HG03558 (cell line): ENCODE measurements around the gene CHRNA4.
"Not testable (repeated sequence)": the region's sequence is repeated elsewhere in the genome, so short reads cannot be mapped to it uniquely, and the experiment has no call there.

Source experiments
- ATAC-seq: cut with Tn5 transposase; IDR thresholded peaks from one replicate; pipeline ENCODE4 v1.9.1; 2021; ENCODE audit warnings: moderate number of reproducible peaks; ENCODE audit not compliant: unreplicated experiment; ENCODE audit errors: extremely low read depth

CHRNA4 gene

DNA sequence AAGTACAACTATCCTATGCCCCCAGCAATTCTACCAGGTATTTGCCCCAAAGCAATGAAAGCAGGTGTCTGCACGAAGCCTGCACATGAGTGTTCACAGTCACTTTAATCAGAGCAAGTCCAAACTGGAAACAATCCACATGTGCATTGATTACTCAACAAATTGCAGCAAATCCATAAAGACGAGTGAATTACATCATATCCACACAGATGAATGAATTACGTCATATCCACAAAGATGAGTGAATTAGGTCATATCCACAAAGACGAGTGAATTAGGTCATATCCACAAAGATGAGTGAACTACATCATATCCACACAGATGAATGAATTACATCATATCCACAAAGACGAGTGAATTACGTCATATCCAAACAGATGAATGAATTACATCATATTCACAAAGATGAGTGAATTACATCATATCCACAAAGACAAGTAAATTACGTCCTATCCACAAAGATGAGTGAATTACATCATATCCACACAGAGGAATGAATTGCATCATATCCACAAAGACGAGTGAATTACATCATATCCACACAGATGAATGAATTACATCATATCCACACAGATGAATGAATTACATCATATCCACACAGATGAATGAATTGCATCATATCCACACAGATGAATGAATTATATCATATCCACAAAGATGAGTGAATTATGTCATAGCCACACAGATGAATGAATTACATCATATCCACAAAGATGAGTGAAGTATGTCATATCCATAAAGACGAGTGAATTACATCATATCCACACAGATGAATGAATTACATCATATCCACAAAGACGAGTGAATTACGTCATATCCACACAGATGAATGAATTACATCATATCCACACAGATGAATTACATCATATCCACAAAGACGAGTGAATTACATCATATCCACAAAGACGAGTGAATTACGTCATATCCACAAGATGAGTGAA, 21.7 kb downstream of the CHRNA4 start:
- not testable (repeated sequence) for ATAC-seq

DNA sequence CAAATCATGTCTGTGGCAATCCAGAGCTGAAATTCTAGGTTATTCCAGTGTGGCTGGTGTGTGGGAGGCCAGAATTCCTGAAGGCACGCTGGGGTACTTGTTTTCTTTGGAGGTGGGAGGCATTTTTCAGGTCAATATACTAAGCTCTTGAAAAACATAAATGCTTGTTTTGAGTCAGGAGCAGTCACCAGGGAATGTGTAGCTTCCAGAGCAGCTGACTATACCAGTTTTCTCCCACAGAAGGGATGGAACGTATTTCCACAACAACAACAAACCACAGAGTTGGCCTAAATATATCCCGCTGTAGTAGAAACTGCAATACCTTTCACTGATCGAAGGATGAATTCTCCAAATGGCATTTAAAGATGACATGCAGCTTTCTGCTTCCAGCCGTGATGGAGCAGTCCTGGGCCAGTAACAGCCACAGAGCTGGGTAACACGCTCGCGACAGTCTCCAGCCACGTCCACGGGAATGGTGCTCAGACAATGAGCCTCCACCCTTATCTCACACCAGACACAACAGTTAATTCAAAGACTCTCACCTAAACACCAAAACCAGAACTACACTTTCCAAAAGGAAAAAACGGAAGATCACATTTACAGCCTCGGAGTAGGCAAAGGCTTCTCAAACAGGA, 23.2 kb downstream of the CHRNA4 start:
- ATAC-seq, result no peak

DNA sequence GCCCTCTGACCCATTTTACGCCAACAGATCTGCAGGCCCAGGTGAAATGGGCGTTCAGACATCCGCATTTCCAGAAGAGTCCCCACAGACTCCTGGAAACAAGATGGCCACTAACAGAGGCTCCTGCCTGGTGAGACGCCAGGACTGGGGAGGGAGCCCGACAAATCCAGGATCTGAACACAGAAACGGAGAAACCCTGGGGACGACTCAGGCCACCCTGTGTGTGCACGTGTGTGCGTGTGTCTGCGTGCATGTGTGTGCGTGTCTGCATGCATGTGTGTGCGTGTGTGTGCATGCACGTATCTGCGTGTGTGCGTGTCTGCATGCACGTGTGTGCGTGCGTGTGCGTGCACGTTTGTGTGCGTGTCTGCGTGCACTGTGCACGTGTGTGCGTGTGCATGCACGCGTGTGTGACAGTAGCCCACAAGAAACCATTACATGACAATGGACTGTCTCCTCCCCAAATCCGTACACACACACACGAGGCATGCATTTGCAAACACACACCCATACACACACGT, 24.9 kb downstream of the CHRNA4 start:
- ATAC-seq, result no peak

DNA sequence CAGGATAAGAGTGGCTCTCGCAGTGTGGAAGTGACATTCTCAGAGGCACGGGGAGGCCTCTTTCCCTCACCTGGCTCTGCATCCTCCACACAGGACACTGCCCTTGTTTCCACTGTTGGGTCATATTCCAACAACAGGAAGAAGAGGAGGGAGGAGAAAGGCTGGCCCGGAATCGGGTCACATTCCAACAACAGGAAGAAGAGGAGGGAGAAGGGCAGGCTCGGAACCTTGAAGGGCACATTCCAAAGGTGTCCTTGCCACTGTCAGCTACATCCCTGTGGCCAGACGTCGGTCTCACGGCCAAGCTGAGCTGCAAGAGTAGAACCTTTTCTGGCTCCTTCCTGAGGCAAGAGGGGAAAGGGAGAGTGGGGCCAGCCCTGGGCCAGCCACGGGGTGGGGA, 25.4 kb downstream of the CHRNA4 start:
- ATAC-seq, result no peak

DNA sequence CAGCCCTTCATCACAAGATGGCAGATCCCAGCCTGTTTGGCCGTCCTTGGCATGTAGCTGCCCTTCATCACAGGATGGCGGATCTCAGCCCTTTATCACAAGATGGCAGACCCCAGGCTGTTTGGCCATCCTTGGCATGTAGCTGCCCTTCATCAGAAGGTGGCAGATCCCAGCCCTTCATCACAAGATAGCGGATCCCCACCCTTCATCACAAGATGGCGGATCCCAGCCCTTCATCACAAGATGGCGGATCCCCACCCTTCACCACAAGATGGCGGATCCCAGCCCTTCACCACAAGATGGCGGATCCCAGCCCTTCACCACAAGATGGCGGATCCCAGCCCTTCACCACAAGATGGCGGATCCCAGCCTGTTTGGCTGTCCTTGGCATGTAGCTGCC, 26.1 kb downstream of the CHRNA4 start:
- ATAC-seq, result not testable (repeated sequence)

DNA sequence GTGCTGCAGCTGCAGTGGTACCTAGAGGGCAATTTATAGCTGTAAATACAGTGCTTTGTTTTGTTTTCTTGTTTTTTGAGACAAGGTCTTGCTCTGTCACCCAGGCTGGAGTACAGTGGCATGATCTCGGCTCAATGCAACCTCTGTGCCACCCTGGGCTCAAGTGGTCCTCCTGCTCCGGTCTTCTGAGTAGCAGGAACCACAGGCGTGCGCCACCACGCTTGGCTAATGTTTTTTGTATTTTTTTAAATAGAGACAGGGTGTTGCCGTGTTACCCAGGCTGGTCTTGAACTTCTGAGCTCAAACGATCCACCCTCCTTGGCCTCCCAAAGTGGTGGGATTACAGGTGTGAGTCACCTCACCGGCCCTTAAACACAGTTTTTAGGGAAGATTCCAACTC, 26.8 kb downstream of the CHRNA4 start:
- ATAC-seq, result no peak

DNA sequence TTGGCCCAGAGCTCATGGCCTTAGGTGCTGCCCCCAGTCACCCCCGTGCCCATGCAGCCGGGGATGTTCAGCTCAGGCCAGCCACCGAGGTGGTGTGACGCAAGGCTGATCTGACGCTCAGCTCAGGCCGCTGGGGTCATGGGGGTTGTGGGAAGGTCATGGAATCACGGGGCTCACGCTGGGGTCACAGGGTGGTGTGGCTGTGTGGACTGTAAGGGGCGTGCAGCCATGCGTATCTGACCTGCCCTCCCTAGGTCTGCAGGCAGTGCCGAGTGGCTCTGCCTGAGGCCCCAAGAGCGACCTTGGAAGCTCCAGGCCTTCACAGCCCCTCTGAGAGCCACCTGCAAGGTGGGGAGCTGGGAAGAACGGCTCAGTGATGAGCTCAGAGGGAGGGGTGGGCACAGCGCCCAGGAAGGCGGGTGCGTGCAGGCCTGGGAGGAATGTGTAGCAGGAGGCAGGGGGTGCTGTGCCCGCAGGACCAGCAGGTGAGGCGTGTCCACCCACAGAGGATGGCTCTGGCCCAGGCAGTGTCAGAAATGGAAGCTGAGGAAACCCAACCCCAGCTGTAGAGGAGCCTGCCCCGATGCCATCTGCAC, 27.8 kb downstream of the CHRNA4 start:
- ATAC-seq, result no peak

DNA sequence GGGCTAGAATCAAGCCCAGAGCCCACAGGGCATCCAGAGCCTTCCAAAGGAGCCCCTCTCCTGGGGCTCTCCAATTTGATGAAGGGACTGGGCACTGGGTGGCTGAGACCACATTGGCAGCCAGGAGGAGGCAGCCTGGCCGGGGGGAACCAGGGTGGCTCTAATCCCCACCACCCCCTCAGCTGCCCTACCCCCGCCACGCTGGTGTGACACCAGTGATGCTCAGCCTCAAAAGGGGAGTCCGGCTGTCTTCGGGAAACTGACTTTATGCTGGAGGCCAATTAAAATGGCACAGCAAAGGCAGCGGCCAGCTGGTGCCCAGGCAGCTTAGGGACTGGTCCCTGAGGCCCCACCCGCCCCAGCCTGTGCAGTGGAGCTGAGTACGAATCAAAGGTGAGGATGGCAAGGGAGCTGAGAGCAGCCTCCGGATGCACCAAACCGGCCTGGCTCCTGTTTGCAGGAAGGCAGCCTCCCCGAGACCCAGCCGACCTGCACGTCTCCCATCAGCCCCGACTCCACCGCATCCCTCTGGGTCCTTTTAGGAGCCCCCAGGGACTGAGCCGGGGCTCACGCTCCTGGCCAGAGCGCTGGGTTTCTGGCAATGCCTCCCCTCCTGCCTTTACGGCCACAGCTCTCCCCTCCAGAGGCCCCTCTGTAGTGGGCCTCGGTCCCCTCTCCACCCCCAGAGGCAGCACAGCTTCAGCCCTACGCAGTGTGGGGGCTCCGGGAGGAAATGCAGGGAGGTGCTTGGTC, 28.5 kb downstream of the CHRNA4 start:
- ATAC-seq, result no peak

DNA sequence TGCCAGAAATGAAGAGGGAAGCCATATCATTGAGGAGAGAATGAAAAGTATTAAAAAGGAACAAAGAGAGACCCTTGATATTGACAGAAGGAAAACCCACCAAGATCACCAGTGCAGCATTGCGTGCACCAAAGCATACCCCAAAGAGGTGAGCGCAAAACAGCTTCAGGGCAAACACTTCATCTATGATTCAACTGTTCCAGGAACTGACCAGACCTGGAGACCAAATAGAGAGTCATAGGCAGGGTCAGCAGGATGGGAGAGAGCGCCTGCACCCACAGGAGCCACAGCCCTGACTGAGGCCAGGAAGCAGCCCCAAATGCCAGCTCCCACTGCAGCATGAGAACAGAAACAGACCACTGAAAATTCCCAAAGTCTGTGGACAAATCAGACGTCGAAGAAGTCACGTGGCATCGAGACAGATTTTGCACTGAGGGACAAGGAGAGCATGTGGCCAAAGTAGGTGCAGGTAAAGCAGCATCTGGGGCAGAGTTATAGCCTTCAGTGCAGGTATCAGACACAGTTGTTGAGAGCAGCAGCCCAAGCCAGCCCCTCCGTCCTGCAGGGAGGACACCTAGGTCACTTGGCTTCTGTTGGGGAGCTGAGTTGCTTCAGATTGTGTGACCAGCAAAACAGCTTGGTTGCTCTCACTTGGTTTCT, 29.3 kb downstream of the CHRNA4 start:
- no peak for ATAC-seq

DNA sequence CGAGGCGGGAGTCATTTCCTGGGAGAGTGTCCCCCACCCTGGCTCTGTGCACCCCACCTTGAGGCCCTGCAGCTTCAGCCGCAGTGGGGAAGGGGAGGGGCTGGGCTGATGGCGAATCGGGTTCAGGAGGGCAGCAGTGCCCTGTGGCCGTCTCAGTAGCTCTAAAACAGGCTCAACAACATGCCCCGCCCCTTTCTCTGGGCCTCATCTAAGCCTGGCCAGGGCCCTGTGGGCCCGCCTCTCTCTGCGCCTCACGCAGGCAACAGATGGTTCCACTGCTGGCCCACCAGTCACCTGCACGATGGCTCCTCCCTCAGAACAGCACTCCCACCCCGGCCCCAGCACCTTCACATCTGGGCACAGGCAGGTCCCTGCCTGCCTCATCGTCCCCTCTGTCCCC, 30.2 kb downstream of the CHRNA4 start:
- ATAC-seq, result no peak

DNA sequence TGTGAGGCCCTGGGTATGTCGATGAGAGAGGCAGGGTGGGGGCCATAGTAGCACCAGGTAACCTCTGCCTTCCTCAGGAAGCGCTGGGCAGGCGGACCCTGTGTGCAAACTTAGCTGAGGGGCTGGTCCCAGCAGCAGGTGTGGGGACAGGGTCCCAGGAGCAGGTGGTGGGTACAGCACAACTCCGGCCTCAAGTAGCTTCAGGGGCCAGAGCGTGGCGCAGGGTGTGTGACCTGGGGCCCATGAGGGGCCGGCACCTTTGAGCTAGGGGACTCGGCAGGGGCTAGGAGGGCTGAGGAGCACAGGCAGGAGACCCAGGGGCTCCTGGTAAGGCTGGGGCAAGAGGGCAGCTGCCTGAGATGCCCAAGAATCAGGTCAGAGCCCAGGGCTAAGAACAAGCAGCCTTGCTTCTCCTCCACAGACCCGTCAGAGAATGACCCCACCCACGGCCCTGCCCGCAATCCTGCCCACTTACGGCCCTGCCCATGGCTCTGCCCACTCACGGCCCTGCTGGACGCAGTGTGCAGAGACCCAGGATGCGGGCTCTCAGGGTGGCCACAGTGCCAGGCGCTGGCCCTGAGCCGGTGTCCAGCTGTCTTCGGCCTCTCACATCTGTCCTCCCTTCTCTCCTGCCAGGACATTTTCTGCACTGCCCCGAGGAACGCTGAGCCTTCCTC, 30.9 kb downstream of the CHRNA4 start:
- no peak for ATAC-seq

DNA sequence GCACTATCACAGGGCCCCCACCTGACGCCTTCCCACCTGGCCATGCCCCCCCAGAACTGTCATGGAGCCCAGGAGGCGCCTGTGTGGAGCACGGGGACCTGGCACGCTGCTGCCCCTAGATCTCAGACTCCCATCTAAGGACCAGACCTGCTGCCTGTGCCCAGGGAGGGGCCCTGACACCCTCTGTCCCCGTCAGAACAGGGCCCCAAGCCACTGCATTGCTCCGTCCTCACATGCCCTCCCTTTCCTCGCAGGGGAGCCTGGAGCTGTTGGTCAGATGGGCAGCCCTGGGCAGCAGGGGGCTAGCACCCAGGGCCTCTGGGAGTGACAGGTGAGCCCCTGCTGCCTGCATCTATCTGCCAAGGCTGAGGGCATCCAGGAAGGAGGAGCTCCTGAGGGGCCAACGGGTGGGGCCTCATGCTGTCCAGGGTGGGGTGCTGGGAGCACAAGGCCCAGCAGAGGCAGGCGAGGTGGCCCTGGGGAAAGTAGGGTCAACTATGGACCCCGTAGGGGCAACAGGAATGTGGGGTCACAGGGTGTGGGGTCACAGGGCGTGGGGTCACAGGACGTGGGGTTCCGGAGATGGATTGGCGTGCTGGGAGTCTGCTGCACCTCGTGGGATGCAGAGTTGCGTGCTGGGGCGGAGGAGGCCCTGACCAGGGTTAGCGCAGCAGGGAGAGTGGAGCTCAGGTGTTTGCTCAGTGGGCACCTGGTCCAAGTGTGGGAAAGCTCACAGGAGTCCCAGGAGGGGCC, 31.6 kb downstream of the CHRNA4 start:
- no peak for ATAC-seq

DNA sequence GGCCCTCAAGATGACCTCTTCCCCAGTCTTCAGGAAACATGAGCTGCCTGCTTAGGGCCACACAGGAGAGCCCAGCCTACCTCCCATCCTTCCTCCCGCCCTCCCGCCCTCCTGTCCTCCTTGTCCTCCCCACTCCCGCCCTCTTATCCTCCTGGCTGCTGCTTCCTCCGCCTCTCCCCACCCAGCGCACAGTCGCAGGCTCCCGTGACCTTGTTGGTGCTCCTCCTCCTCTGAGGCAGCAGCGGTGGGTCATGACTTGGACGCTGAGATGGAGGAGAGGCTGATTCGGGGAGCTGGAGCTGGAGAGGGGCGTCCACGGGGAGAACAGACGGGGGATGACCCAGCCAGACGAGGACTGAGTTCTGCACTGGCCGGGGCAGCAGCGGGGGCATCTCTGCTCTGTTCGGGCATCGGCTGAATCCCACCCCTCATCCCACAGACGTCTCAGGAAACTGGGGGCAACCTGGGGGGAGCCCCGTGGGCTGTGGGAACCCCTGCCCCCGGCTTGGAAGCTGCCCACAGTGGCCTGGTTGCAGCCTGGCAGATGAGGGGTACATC, 32.4 kb downstream of the CHRNA4 start:
- no peak for ATAC-seq

DNA sequence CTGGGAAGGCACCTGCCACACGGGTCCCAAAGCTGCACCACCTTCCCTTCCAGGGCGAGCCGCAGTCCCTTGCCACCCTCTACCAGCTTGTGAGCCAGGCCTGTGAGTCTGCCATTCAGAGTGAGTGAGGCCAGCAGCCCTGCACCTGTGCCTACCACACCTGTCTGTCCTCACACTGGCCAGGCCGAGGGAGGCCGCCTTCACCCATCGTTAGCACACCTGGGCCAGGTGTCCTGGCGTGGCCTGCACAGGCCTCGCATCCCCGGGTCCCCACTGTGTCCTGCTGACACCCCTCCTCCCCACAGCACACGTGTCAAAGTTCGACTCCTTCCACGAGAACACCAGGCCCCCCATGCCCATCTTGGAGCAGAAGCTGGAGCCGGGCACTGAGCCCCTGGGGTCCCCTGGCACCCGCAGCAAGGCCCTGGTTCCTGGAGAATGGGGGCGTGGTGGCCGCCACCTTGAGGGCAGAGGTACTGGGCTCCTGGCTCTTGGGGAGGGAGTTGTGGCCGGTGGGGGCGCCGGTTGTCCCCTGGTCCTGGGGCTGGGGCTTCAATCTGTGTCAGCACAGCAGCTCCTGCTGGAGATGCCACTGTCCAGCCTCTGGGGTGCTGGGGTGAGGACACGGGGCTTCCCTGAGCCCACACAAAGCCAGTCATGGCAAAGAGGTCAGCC, 33.0 kb downstream of the CHRNA4 start:
- ATAC-seq, result no peak

DNA sequence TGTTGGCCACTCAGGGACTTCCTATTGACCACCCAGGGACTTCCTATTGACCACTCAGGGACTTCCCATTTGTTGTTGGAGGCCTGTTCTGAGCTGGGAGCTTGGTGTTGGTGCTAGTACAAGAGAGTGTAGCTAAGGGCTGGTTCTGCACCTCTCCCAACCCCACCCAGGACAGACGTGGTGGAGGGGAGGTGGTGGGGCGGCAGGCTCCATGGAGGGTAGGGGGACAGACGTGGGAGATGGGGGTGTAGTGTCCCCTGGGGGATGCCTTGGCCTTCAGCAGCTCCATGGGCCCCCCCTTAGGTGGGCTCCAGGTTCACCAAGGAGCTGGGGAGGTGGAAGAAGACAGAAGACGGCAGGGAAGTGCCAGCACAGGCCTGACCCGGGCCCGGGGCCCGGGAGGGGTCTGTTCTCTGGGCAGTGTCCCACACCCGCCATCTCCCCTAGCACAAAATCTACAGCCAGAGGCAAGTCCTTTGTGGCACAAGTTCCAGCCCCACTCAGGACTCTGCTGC, 33.9 kb downstream of the CHRNA4 start:
- ATAC-seq, result no peak

DNA sequence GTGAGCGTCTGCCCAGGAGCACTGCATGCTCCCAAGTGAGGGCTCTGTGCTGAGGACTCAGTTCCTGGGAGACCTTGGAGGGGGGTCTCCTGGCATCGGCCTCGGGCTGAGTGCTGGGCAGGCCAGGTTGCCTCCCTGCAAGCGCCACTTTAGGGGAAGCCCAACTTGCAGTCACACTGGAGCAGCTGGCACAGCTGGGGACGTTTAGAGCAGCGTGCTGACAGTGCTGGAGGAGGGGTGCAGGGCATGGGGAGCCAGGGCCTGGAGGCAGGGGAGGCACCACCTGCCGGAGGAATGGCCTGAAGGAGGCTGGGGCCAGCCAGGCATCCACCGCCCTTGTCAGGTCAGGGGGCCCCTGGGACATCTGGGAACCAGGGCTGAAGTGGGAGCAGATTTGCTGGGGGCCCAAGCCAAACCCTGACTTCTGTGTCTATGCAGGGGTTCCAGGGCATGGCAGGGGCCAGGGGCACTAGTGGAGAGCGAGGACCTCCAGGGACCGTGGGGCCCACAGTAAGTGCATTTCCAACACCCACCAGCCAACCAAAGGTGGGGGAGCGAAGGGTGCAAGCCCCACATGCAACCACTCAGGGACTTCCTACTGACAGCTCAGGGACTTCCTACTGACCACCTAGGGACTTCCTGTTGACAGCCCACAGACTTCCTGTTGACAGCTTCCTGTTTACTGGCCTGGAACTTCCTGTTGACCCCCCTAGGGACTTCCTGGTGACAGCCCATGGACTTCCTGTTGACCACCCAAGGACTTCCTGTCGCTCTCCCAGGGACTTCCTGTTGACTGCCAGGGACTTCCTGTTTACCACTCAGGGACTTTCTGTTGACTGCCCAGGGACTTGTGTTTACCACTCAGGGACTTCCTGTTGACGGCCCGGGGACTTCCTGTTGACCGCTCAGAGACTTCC, 34.6 kb downstream of the CHRNA4 start:
- ATAC-seq, result no peak
